ENCODE data around the gene TMEM54.

The TMEM54 gene

GRCh38 chr1:32928715-32929114 lies 27.5 kb upstream of the TMEM54 start:
- ATAC-seq (ENCODE audit: low read depth) (no peak), DNase-seq (ENCODE audit: low spot score in 2 of 2) (no peak)
- peaks cover 4% of the 10 kb centered on the region for H3K9me3 Mint-ChIP-seq
- H3K4me3 Mint-ChIP-seq, result no peak overlapping the region
- peaks cover 18% of the 10 kb centered on the region for H3K27me3 Mint-ChIP-seq
- H3K4me1 Mint-ChIP-seq, result peaks cover 14% of the 10 kb centered on the region
- H3K36me3 Mint-ChIP-seq, result peaks cover 1% of the 10 kb centered on the region
- no peak overlapping the region for H3K27ac Mint-ChIP-seq

GRCh38 chr1:32928285-32928684 lies 27.1 kb upstream of the TMEM54 start:
- Mint-ChIP-seq H3K27ac (no peak overlapping the region), H3K9me3 (peaks cover 4% of the 10 kb centered on the region), H3K27me3 (peaks cover 21% of the 10 kb centered on the region), H3K4me3 (no peak overlapping the region), H3K4me1 (peaks cover 14% of the 10 kb centered on the region), H3K36me3 (peaks cover 1% of the 10 kb centered on the region)
- no peak for ATAC-seq (ENCODE audit: low read depth)
- no peak for DNase-seq (ENCODE audit: low spot score in 2 of 2)

GRCh38 chr1:32927441-32927840 lies 26.3 kb upstream of the TMEM54 start:
- DNase-seq (ENCODE audit: low spot score in 2 of 2) (no peak), ATAC-seq (ENCODE audit: low read depth) (no peak)
- peaks cover 4% of the 10 kb centered on the region for H3K9me3 Mint-ChIP-seq
- peaks cover 26% of the 10 kb centered on the region for H3K27me3 Mint-ChIP-seq
- peaks cover 14% of the 10 kb centered on the region for H3K4me1 Mint-ChIP-seq
- H3K36me3 Mint-ChIP-seq, result peaks cover 1% of the 10 kb centered on the region
- no peak overlapping the region for H3K27ac Mint-ChIP-seq
- H3K4me3 Mint-ChIP-seq, result no peak overlapping the region

- H3K4me3 Mint-ChIP-seq, result no peak overlapping the region
- peaks cover 14% of the 10 kb centered on the region for H3K4me1 Mint-ChIP-seq
Observed at GRCh38 chr1:32926562-32926961, 25.4 kb upstream of the TMEM54 start.

GRCh38 chr1:32925403-32926162 lies 24.4 kb upstream of the TMEM54 start:
- Mint-ChIP-seq H3K27me3 (peaks cover 38% of the 10 kb centered on the region), H3K4me3 (peak overlapping the region; percentile 42), H3K9me3 (peaks cover 4% of the 10 kb centered on the region), H3K36me3 (no peaks in the 10 kb centered on the region), H3K27ac (no peak overlapping the region), H3K4me1 (peaks cover 14% of the 10 kb centered on the region)
- DNase-seq (ENCODE audit: low spot score in 2 of 2) (no peak), ATAC-seq (ENCODE audit: low read depth) (peak; percentile 69)

More at GRCh38 chr1:32926562-32926961, 25.4 kb upstream of the TMEM54 start:
- H3K9me3 Mint-ChIP-seq, result peaks cover 4% of the 10 kb centered on the region
- peaks cover 32% of the 10 kb centered on the region for H3K27me3 Mint-ChIP-seq
- DNase-seq (ENCODE audit: low spot score in 2 of 2) (no peak), ATAC-seq (ENCODE audit: low read depth) (no peak)
- no peak overlapping the region for H3K27ac Mint-ChIP-seq
- H3K36me3 Mint-ChIP-seq, result peaks cover 1% of the 10 kb centered on the region

- ATAC-seq (ENCODE audit: low read depth), result peak; percentile 41
- Mint-ChIP-seq H3K9me3 (peaks cover 4% of the 10 kb centered on the region), H3K27ac (no peak overlapping the region), H3K36me3 (no peaks in the 10 kb centered on the region), H3K4me1 (peaks cover 14% of the 10 kb centered on the region), H3K27me3 (peaks cover 43% of the 10 kb centered on the region), H3K4me3 (peak overlapping the region; percentile 53)
- no peak for DNase-seq (ENCODE audit: low spot score in 2 of 2)
Observed at GRCh38 chr1:32924881-32925344, 23.7 kb upstream of the TMEM54 start.

GRCh38 chr1:32920833-32921232 lies 19.6 kb upstream of the TMEM54 start:
- Mint-ChIP-seq H3K27me3 (peaks cover 49% of the 10 kb centered on the region), H3K9me3 (no peaks in the 10 kb centered on the region), H3K4me1 (peaks cover 14% of the 10 kb centered on the region), H3K36me3 (no peaks in the 10 kb centered on the region), H3K27ac (no peak overlapping the region), H3K4me3 (no peak overlapping the region)
- ATAC-seq (ENCODE audit: low read depth) (no peak), DNase-seq (ENCODE audit: low spot score in 2 of 2) (no peak)

GRCh38 chr1:32919811-32920733 lies 18.9 kb upstream of the TMEM54 start:
- Mint-ChIP-seq H3K9me3 (no peaks in the 10 kb centered on the region), H3K4me1 (peaks cover 6% of the 10 kb centered on the region), H3K4me3 (no peak overlapping the region), H3K27me3 (peaks cover 48% of the 10 kb centered on the region), H3K36me3 (no peaks in the 10 kb centered on the region), H3K27ac (no peak overlapping the region)
- DNase-seq (ENCODE audit: low spot score in 2 of 2) (no peak), ATAC-seq (ENCODE audit: low read depth) (no peak)

GRCh38 chr1:32918179-32918578 lies 17.0 kb upstream of the TMEM54 start:
- no peak overlapping the region for H3K4me3 Mint-ChIP-seq
- no peak overlapping the region for H3K27ac Mint-ChIP-seq
- no peak for DNase-seq (ENCODE audit: low spot score in 2 of 2)
- no peaks in the 10 kb centered on the region for H3K36me3 Mint-ChIP-seq
- H3K27me3 Mint-ChIP-seq, result peaks cover 38% of the 10 kb centered on the region
- ATAC-seq (ENCODE audit: low read depth), result no peak
- no peaks in the 10 kb centered on the region for H3K9me3 Mint-ChIP-seq
- H3K4me1 Mint-ChIP-seq, result no peaks in the 10 kb centered on the region

- DNase-seq (ENCODE audit: low spot score in 2 of 2) (no peak), ATAC-seq (ENCODE audit: low read depth) (no peak)
- H3K4me1 Mint-ChIP-seq, result no peaks in the 10 kb centered on the region
- H3K27me3 Mint-ChIP-seq, result peaks cover 33% of the 10 kb centered on the region
- no peaks in the 10 kb centered on the region for H3K36me3 Mint-ChIP-seq
- H3K4me3 Mint-ChIP-seq, result no peak overlapping the region
- H3K27ac Mint-ChIP-seq, result no peak overlapping the region
- H3K9me3 Mint-ChIP-seq, result no peaks in the 10 kb centered on the region
Observed at GRCh38 chr1:32917521-32917920, 16.3 kb upstream of the TMEM54 start.

GRCh38 chr1:32915766-32916706 lies 14.8 kb upstream of the TMEM54 start:
- Mint-ChIP-seq H3K9me3 (no peaks in the 10 kb centered on the region), H3K27ac (no peak overlapping the region), H3K36me3 (no peaks in the 10 kb centered on the region), H3K4me3 (no peak overlapping the region), H3K4me1 (no peaks in the 10 kb centered on the region), H3K27me3 (peaks cover 23% of the 10 kb centered on the region)
- no peak for DNase-seq (ENCODE audit: low spot score in 2 of 2)
- no peak for ATAC-seq (ENCODE audit: low read depth)

GRCh38 chr1:32910319-32910718 lies 9.1 kb upstream of the TMEM54 start:
- Mint-ChIP-seq H3K9me3 (no peaks in the 10 kb centered on the region), H3K27ac (no peak overlapping the region), H3K36me3 (no peaks in the 10 kb centered on the region), H3K4me3 (no peak overlapping the region), H3K27me3 (peaks cover 5% of the 10 kb centered on the region), H3K4me1 (no peaks in the 10 kb centered on the region)
- ATAC-seq (ENCODE audit: low read depth) (no peak), DNase-seq (ENCODE audit: low spot score in 2 of 2) (no peak)

- Mint-ChIP-seq H3K27me3 (peaks cover 10% of the 10 kb centered on the region), H3K4me1 (no peaks in the 10 kb centered on the region)
Observed at GRCh38 chr1:32907435-32907834, 6.2 kb upstream of the TMEM54 start.

More at GRCh38 chr1:32907435-32907834, 6.2 kb upstream of the TMEM54 start:
- Mint-ChIP-seq H3K36me3 (no peaks in the 10 kb centered on the region), H3K27ac (no peak overlapping the region), H3K9me3 (no peaks in the 10 kb centered on the region), H3K4me3 (no peak overlapping the region)
- ATAC-seq (ENCODE audit: low read depth) (no peak), DNase-seq (ENCODE audit: low spot score in 2 of 2) (no peak)

Measured in memory B cell (primary cell).